ENCODE data around the gene COX11.

The COX11 gene

GRCh38 chr17:54967621-54968261 lies 713 bp downstream of the COX11 start:
- DNase-seq, result no peak

GRCh38 chr17:54956791-54957190 lies 11.7 kb downstream of the COX11 start:
- DNase-seq, result no peak

GRCh38 chr17:54951286-54951685 lies 17.2 kb downstream of the COX11 start:
- no peak for DNase-seq

GRCh38 chr17:54950116-54950515 lies 18.3 kb downstream of the COX11 start:
- DNase-seq, result no peak

DNA sequence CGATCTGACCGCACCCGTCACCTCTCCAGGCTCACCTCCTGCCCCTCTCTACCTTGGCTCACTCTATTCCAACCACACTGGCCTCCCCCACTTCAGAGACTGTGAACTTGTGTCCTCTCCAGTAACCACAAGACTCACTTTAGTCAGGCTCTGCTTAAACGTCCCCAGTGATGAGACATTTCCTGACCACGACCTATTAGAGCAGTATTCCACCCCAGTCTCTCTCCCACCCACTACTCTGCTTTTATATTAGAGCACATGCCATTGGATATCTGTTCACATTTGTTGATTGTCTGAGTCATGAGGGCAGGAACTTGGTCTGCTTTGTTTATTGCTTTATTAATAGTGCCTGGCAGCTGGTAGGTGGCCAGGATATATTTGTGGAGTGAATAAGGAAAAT lies 20.1 kb downstream of the COX11 start:
- DNase-seq, result no peak

DNA sequence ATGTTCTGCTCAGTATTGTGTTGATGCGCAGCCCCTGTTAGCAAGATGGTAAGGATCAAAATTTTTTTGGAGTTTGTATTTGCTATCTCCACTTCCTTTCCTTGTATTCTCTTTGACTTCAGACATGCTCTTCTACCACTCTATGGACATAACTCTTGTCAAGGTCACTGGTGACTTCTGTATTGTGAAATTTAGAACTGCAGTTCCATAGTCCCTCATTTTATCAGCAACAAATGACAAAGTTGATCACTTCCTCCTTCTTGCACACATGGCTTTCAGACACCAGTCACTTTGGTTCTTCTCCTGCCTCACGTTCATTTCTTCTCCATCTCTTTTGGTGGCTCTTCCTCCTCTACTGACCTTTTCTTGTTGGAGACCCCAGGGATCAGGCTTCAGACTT lies 21.1 kb downstream of the COX11 start:
- no peak for DNase-seq

DNA sequence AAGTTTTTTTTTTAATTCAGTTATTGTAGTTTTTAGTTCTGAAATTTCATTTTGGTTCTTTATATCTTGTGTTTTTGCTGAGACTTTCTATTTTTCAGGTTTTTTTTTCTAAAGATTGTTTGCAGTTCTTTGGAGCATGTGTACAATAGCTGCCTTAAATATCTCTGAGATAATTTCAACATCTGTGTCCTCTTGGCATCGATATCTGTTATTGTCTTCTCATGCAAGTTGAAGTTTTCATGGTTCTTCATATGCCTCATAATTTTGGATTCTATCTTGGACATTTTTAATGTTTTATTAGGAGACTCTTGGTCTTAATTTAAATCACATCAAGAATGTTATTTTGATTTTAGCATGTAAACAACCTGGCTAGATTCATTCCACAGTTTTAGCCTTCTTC lies 22.8 kb downstream of the COX11 start:
- DNase-seq, result no peak

DNA sequence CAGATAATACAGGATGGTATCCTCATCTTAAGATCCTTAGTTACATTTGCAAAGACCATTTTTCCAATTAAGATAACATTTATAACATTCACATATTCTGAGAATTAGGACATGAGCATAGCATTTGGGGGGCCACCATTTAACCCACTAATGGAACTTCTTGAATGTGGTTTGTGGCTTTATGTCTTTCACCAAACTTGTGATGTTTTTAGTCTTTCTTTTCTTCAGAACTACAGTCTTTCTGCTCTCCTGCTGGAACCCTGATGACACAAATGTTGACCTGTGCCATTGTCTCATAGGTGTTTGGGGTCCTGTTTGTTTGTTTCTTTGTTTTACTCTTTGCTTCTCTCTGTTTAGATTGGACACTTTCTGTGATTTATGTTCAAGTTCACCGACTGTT lies 23.2 kb downstream of the COX11 start:
- DNase-seq, result no peak

DNA sequence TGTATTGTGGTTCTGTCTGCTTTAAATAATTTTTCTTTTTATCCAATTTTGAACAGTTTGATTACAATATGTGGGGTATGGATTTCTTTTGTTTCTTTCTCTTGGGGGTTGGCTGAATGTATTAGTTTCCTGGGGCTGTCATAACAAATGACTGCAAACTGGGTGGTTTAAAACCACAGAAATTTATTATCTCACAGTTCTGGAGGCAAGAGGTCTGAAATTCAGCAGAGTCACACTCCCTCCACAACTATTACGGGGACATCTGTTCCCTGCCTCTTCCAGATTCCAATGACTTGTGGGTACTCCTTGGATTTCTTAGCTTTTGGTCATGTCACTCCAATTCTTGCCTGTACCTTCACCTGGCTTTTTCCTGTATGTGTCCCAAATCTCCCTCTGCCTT lies 23.7 kb downstream of the COX11 start:
- DNase-seq, result no peak

GRCh38 chr17:54941285-54941684 lies 27.2 kb downstream of the COX11 start:
- DNase-seq, result no peak

GRCh38 chr17:54937426-54937825 lies 31.0 kb downstream of the COX11 start:
- DNase-seq, result no peak

GRCh38 chr17:54937018-54937417 lies 31.4 kb downstream of the COX11 start:
- DNase-seq, result no peak

DNA sequence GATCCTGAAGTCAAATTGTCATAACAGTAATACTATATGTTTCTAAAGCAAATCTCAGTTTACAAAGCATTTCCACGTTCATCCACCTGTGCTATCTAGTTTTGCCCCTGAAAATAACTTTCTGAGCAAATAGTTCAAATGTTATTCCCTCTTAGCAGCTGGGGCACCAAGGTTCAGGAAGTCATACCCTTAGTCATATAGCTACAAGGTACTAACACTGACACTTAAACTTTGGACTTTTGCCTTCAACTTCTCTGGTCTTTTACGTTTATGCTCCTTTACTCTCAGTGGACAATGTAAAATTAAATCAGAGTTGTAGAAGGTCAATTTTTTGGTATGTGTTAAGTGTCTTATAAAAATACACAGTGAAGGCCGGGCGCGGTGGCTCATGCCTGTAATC lies 33.0 kb downstream of the COX11 start:
- no peak for DNase-seq

DNA sequence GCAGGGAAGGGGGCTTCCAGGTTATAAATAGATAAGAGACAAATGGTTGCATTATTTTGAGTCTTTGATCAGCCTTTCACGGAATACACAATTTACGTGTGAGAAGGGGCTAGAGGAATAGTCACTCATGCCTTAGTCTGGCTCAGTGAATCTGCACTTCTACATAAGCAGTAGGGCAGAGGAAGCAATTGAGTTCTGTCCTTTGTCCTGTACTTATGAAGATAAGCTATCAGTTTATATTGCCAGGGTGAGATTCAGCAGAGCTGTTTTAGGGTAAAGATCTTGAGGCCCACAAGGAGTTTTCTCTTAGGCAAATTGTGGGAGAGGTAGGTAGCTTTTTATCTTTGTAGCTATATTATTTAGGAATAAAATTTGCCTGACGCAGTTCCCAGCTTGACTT lies 34.5 kb downstream of the COX11 start:
- DNase-seq, result no peak

DNA sequence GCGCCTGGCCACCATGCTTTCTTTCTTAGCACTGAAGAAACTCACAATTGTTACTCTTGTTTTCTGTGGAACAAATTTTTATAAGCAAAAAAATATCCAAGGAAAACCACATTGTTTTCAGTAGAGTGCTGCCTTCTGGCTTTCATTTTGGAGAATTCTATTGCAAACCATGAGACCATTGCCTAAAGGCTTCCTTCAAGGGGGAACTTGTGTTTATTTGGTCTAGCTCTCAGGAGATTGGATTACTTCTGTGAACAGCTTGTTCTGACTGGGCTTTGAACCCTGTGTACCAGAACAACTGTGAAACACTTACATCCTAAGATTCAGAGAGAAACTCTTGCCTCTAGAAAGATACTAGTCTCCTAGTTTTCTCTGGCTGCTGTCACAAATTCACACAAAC lies 35.7 kb downstream of the COX11 start:
- DNase-seq, result no peak

- DNase-seq, result no peak
Observed at GRCh38 chr17:54927525-54927924, 40.9 kb downstream of the COX11 start.

DNA sequence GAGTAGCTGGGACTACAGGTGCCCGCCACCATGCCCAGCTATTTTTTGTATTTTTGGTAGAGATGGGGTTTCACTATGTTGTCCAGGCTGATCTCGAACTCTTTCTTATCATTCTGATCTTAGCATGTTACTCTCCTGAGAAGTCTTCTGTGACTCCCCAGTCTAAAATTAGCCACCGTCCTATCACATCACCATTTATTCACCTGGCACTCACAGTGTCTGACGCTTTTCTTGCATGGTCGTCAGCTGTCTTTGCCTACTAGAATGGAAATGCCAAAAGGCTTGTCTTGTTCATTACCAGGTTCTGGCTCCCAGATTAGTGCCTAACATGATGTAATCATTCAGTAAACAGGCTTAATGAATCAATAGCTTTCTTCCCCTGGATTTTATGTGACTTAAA lies 44.0 kb downstream of the COX11 start:
- DNase-seq, result no peak

DNA sequence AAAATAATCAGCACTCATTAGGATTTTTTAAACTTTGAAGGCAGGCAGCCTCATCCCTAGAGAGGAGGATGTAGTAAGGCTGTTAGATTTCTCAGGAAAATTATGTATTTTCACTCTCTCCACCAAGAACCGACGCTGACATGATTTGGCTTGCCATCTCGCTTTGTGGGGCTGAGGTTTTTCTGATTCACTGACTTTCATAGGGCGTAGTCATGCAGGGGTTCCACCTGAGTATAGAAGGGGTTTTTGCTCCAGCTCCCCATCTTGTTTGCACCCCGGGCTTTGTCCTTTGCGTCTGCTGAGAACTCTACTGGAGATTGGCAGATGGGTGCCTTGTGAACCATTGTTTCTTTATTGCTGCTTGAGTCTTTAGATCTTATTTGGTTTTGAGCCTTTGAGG lies 47.6 kb downstream of the COX11 start:
- no peak for DNase-seq

- no peak for DNase-seq
Observed at GRCh38 chr17:54919425-54919824, 49.0 kb downstream of the COX11 start.

GRCh38 chr17:54916721-54917120 lies 51.7 kb downstream of the COX11 start:
- no peak for DNase-seq
